ENCODE measurements around the gene IL24. TPM values are rescaled to one million over a fixed set of nuclear protein-coding genes. Genes with fewer than 3 reads are reported as not detected.

Gene IL24
- polyA plus RNA-seq, 6 donors from 2014 or later, result 44.1 to 94.5 (median 57.5) TPM

- no peak for DNase-seq
- ATAC-seq (ENCODE audit: low read depth in 2 of 2), result no peak
- no peak overlapping the region for H3K27ac Mint-ChIP-seq
- no peaks in the 10 kb centered on the region for H3K36me3 Mint-ChIP-seq
- no peak overlapping the region for H3K4me3 Mint-ChIP-seq
- H3K4me1 Mint-ChIP-seq, result peaks cover 7 to 10% (median 8%) of the 10 kb centered on the region in 3 donors
- H3K27me3 Mint-ChIP-seq, result peaks cover 13 to 29% (median 20%) of the 10 kb centered on the region in 3 donors
- H3K9me3 Mint-ChIP-seq, result peaks cover 0 to 7% (median 0%) of the 10 kb centered on the region in 7 donors
These were observed 48.5 kb downstream of the IL24 start for GRCh38 chr1:206945779-206946178.

- no peak for DNase-seq
- H3K27ac Mint-ChIP-seq, result peak within 1 kb of the TSS in 3 of 6 donors; percentile 47 to 83 (median 55)
- ATAC-seq (ENCODE audit: low read depth in 2 of 2), result no peak
- H3K4me1 Mint-ChIP-seq, result peaks cover 7 to 13% (median 8%) of the 10 kb centered on the region in 3 donors
- peaks cover 15 to 29% (median 20%) of the 10 kb centered on the region in 3 donors for H3K27me3 Mint-ChIP-seq
- no peaks in the 10 kb centered on the region for H3K36me3 Mint-ChIP-seq
- H3K9me3 Mint-ChIP-seq, result peaks cover 0 to 7% (median 0%) of the 10 kb centered on the region in 7 donors
- H3K4me3 Mint-ChIP-seq, result peak within 1 kb of the TSS in 2 of 8 donors; percentile 47 to 69
These were observed 49.0 kb downstream of the IL24 start, which contains the start of gene PIGR for GRCh38 chr1:206946261-206946660. Gene PIGR, minus strand, starts transcription at chr1:206946466. Its CDS starts 5,935 bp downstream, at chr1:206940531.

DNA sequence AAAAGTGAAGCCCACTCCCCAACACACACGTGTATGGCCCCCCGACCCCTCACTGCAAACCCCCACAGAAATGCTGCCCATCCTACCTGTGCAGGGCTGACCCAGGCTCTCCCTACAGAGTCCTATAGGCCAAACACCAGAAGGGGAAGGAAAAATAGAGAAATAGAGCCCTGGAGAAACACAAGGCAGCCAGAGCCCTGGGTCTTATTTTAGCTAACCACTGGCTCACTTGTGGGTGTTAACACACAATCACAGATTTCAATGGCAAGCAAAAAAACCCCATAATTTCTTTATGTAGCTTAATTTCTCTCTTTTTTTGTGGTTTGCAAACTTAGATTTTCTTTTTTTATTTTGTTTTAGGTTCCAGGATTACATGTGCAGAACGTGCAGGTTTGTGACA lies 50.0 kb downstream of the IL24 start:
- H3K4me1 Mint-ChIP-seq, result peaks cover 14 to 23% (median 18%) of the 10 kb centered on the region in 3 donors
- DNase-seq (no peak), ATAC-seq (ENCODE audit: low read depth in 2 of 2) (no peak)
- no peaks in the 10 kb centered on the region for H3K36me3 Mint-ChIP-seq
- peaks cover 15 to 29% (median 20%) of the 10 kb centered on the region in 3 donors for H3K27me3 Mint-ChIP-seq
- no peak overlapping the region for H3K27ac Mint-ChIP-seq
- H3K4me3 Mint-ChIP-seq, result peak overlapping the region in 1 of 8 donors; percentile 37
- H3K9me3 Mint-ChIP-seq, result peaks cover 0 to 7% (median 0%) of the 10 kb centered on the region in 7 donors

DNA sequence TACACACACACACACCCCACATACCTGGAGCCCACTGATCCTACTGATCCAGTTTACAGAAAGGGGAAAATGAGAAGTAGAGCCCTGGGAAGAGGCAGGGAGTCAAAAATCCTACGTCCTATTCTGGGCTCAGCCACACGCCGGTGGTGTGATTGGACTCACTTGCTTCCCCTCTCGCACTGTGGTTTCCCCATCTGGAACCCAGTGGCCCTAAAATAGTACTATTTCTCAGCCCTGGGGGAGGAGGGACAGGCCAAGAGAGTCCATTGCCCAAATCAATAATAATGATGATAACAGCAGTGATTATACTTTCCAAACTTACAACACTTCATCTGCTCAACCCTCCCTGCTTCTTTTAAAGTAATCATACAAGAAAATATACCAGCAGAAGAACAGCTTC lies 52.0 kb downstream of the IL24 start:
- peak overlapping the region in 2 of 6 donors; percentile 37 to 41 for H3K27ac Mint-ChIP-seq
- peaks cover 13 to 24% (median 15%) of the 10 kb centered on the region in 3 donors for H3K27me3 Mint-ChIP-seq
- H3K4me3 Mint-ChIP-seq, result no peak overlapping the region
- ATAC-seq (ENCODE audit: low read depth in 2 of 2) (no peak), DNase-seq (no peak)
- no peaks in the 10 kb centered on the region for H3K36me3 Mint-ChIP-seq
- peaks cover 0 to 7% (median 0%) of the 10 kb centered on the region in 7 donors for H3K9me3 Mint-ChIP-seq
- peaks cover 16 to 23% (median 19%) of the 10 kb centered on the region in 3 donors for H3K4me1 Mint-ChIP-seq

DNA sequence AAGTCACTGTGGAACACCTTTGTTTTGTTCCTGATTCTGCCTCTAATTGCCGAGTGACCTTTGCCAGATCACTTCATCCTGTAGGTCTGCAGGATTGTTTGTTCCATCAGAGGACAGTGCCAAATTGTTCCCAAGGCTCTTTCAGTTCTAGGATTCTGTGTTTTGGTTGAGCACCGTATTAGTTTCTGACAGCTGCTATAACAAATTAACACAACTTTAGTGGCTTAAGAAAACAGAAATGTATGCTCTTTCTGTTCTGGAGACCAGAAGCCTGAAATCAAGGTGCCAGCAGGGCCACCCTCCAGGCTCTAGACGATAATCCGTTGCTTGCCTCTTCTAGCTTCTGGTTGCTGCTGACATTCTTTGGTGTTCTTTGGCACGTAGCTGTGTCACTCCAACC lies 52.4 kb downstream of the IL24 start:
- peaks cover 0 to 7% (median 0%) of the 10 kb centered on the region in 7 donors for H3K9me3 Mint-ChIP-seq
- no peak overlapping the region for H3K4me3 Mint-ChIP-seq
- peaks cover 16 to 23% (median 19%) of the 10 kb centered on the region in 3 donors for H3K4me1 Mint-ChIP-seq
- H3K27ac Mint-ChIP-seq, result peak overlapping the region in 1 of 6 donors; percentile 37
- DNase-seq (no peak), ATAC-seq (ENCODE audit: low read depth in 2 of 2) (no peak)
- no peaks in the 10 kb centered on the region for H3K36me3 Mint-ChIP-seq
- H3K27me3 Mint-ChIP-seq, result peaks cover 13 to 24% (median 17%) of the 10 kb centered on the region in 3 donors

DNA sequence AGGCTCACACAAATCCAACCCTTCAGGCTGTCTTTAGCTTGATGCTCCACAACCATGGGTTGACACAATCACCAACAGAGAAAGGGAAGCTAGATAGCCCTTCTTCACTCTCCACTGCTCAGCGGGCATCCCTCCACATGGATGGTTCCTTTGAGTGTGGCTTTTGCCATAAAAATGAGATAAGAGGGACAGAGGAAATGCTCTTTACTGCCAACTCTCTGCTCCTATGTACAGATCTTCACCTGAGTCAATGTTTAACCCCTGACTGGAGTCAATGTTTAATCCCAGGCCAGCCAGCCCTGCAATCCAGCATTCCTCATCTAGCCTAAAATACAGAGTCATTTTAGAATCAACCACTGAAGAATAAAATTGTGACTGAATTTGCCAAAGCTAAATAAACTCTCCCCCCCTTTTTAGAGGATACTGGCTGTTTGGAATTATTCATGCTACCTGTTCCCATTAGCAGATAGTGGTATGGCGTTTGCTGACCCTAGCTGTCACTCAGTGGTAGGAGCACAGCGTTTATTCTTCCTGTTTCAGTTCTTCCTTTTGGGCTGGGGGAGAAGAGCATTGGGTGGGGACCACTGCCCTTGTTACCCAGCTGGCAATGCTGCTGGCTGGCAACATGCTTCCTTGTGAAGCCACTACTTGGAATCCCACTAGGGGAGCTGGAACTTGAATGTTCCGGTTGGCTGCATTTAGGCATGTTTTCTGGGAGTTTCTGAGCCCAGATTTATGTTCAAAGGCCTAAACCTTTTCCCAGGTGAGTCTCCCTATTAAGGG lies 54.3 kb downstream of the IL24 start:
- H3K27ac Mint-ChIP-seq, result peak overlapping the region in 1 of 6 donors; percentile 39
- peaks cover 23% of the 10 kb centered on the region in 3 donors for H3K4me1 Mint-ChIP-seq
- no peak for DNase-seq
- ATAC-seq (ENCODE audit: low read depth in 2 of 2), result peak in 1 of 2 donors; percentile 28
- H3K4me3 Mint-ChIP-seq, result peak overlapping the region in 1 of 8 donors; percentile 35
- no peaks in the 10 kb centered on the region for H3K36me3 Mint-ChIP-seq
- H3K27me3 Mint-ChIP-seq, result peaks cover 7 to 17% (median 7%) of the 10 kb centered on the region in 3 donors
- peaks cover 0 to 7% (median 0%) of the 10 kb centered on the region in 7 donors for H3K9me3 Mint-ChIP-seq

- peaks cover under 1 to 16% (median under 1%) of the 10 kb centered on the region in 3 donors for H3K27me3 Mint-ChIP-seq
- no peak for ATAC-seq (ENCODE audit: low read depth in 2 of 2)
These were observed 54.9 kb downstream of the IL24 start for GRCh38 chr1:206952171-206952570.

GRCh38 chr1:206953126-206953525 lies 55.9 kb downstream of the IL24 start:
- Mint-ChIP-seq H3K36me3 (no peaks in the 10 kb centered on the region), H3K9me3 (peaks cover 0 to 7% (median 0%) of the 10 kb centered on the region in 7 donors), H3K27me3 (peaks cover 0 to 16% (median 0%) of the 10 kb centered on the region in 3 donors), H3K4me1 (peaks cover 16 to 23% (median 23%) of the 10 kb centered on the region in 3 donors), H3K27ac (no peak overlapping the region), H3K4me3 (no peak overlapping the region)
- ATAC-seq (ENCODE audit: low read depth in 2 of 2) (no peak), DNase-seq (no peak)

More at GRCh38 chr1:206952171-206952570, 54.9 kb downstream of the IL24 start:
- Mint-ChIP-seq H3K4me3 (no peak overlapping the region), H3K9me3 (peaks cover 0 to 7% (median 0%) of the 10 kb centered on the region in 7 donors), H3K36me3 (no peaks in the 10 kb centered on the region), H3K27ac (peak overlapping the region in 2 of 6 donors; percentile 39 to 86), H3K4me1 (peaks cover 17 to 23% (median 23%) of the 10 kb centered on the region in 3 donors)
- no peak for DNase-seq

DNA sequence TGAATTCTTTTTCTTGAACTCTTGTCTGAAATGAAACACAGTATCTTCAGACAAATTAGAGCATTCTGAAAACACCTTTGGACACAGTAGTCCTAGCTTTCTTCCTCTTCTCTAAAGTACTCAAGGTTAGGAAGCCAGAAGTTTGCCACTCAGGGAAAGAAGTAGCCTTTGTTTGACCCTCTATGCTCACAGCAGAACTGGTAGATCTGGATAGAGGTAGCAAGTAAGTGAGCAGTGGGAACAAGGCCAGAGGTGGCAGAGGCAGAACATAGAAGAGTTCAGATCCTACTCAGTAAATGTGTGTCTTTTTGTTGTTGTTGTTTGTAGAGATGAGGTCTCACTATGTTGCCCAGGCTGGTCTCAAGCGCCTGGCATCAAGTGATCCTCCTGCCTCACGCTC lies 56.4 kb downstream of the IL24 start:
- ATAC-seq (ENCODE audit: low read depth in 2 of 2) (no peak), DNase-seq (no peak)
- Mint-ChIP-seq H3K27ac (no peak overlapping the region), H3K27me3 (peaks cover 0 to 16% (median 0%) of the 10 kb centered on the region in 3 donors), H3K9me3 (peaks cover 0 to 7% (median 0%) of the 10 kb centered on the region in 7 donors), H3K4me1 (peaks cover 16 to 23% (median 23%) of the 10 kb centered on the region in 3 donors), H3K4me3 (no peak overlapping the region), H3K36me3 (no peaks in the 10 kb centered on the region)

Other genes with a start within 250 kb of the IL24 start
- 1 to 10 TPM; 1.7 to 3.6 (median 2.8) TPM for gene MAPKAPK2, start 212.5 kb upstream of the IL24 start, polyA plus RNA-seq (ENCODE audit: low read depth in 6 of 6)
- gene IL19, start 126.7 kb upstream of the IL24 start, polyA plus RNA-seq (ENCODE audit: low read depth in 6 of 6), result not detected
- under 1 TPM in 2 of 6 donors, not detected in 4; 0.17 to 0.31 TPM for gene IL10, start 124.9 kb upstream of the IL24 start, polyA plus RNA-seq (ENCODE audit: low read depth in 6 of 6)
- not detected for gene IL20, start 31.8 kb upstream of the IL24 start, polyA plus RNA-seq (ENCODE audit: low read depth in 6 of 6)
- gene FCMR, start 24.5 kb downstream of the IL24 start, polyA plus RNA-seq (ENCODE audit: low read depth in 6 of 6), result 1,000 to 10,000 TPM; 1,550 to 2,548 (median 1,723) TPM
- gene PIGR, start 49.0 kb downstream of the IL24 start, polyA plus RNA-seq (ENCODE audit: low read depth in 6 of 6), result under 1 TPM; 0.05 to 0.84 (median 0.64) TPM
- not detected for gene FCAMR, start 73.0 kb downstream of the IL24 start, polyA plus RNA-seq (ENCODE audit: low read depth in 6 of 6)
- 1 to 10 TPM in 1 of 6 donors, under 1 TPM in 3, not detected in 2; 0.08 to 2.3 (median 0.12) TPM for gene C1orf116, start 135.3 kb downstream of the IL24 start, polyA plus RNA-seq (ENCODE audit: low read depth in 6 of 6)
- gene YOD1, start 153.8 kb downstream of the IL24 start, polyA plus RNA-seq (ENCODE audit: low read depth in 6 of 6), result 1 to 10 TPM; 1.3 to 3.5 (median 1.8) TPM
- 1 to 10 TPM; 2.5 to 8.2 (median 6.1) TPM for gene PFKFB2, start 155.8 kb downstream of the IL24 start, polyA plus RNA-seq (ENCODE audit: low read depth in 6 of 6)
- under 1 TPM in 1 of 6 donors, not detected in 5; 0.23 TPM for gene C4BPB, start 191.4 kb downstream of the IL24 start, polyA plus RNA-seq (ENCODE audit: low read depth in 6 of 6)
- not detected for gene C4BPA, start 206.8 kb downstream of the IL24 start, polyA plus RNA-seq (ENCODE audit: low read depth in 6 of 6)